Upper lobe of left lung (tissue), 6 donors: ENCODE data around the gene SPATA4. TPM values are rescaled to one million over a fixed set of nuclear protein-coding genes. Genes with fewer than 3 reads are reported as not detected.
A peak's percentile ranks its signal among the peaks of the same experiment; 100 is the strongest.

Experiments used
- ATAC-seq, 2 donors: fragments of 200-7000 bp; cut with Tn5 transposase; one replicate each; pipeline ENCODE4 v1.9.1; 2022; ENCODE audit warnings: mild to moderate bottlenecking in 2 of 2, moderate library complexity in 2 of 2; ENCODE audit not compliant: low FRiP score in 2 of 2
- DNase-seq, 2 donors: peaks; one replicate each; pipeline ENCODE4 v3.0.0-alpha.2; 2019 to 2020
- H3K27ac ChIP-seq, 4 donors: fragments of 200-600 bp; sonication (generic); one replicate each; pipeline ENCODE4 v1.5.1; 2016 to 2019
- H3K27me3 ChIP-seq, 4 donors: fragments of 200-600 bp; sonication (generic); one replicate each; pipeline ENCODE4 v1.5.1; 2017 to 2019
- H3K36me3 ChIP-seq, 4 donors: fragments of 200-600 bp; sonication (generic); one replicate each; pipeline ENCODE4 v1.5.1; 2016 to 2019
- H3K4me1 ChIP-seq, 4 donors: fragments of 200-600 bp; sonication (generic); one replicate each; pipeline ENCODE4 v1.5.1; 2018 to 2019
- H3K4me3 ChIP-seq, 4 donors: fragments of 200-600 bp; sonication (generic); one replicate each; pipeline ENCODE4 v1.5.1; 2017 to 2019; ENCODE audit warnings: mild to moderate bottlenecking in 2 of 4, moderate library complexity in 1 of 4
- H3K9me3 ChIP-seq, 4 donors: fragments of 200-600 bp; sonication (generic); one replicate each; pipeline ENCODE4 v1.5.1; 2018 to 2019
- EP300 ChIP-seq, 4 donors: sonication (generic); formaldehyde crosslinking; IDR thresholded peaks; one replicate each; pipeline ENCODE4 v1.5.1; 2017; ENCODE audit warnings: antibody characterized with exemption in 4 of 4, control low read depth in 2 of 4
- POLR2A ChIP-seq, 4 donors: fragments of 450-650 bp; IDR thresholded peaks; one replicate each; pipeline ENCODE4 v1.5.1; 2016 to 2017; ENCODE audit warnings: antibody characterized with exemption in 4 of 4, mild to moderate bottlenecking in 2 of 4
- POLR2AphosphoS5 ChIP-seq, 2 donors: sonication (generic); formaldehyde crosslinking; IDR thresholded peaks; one replicate each; pipeline ENCODE4 v1.5.1; 2017; ENCODE audit warnings: antibody characterized with exemption in 2 of 2
- WGBS, 2 donors: methylation state at CpG; one replicate each; pipeline ENCODE4 v1.1.5; 2017 to 2018; 5-methylcytosine and 5-hydroxymethylcytosine counted together
- total RNA-seq, 6 donors: library from RNA; depleted of rRNA in 4 of 6; stranded (reverse); fragments of >200 nt in 4 of 6; gene quantifications; one replicate each; pipeline versions ENCODE4 v1.1.0 to v1.2.1, GENCODE V29; 2016 to 2021
- TF ChIP-seq, protein P1 (sequence below), 6 experiments: fragments of 450-650 bp in 4 of 6; fragments of 200-600 bp in 2 of 6; sonication (generic) in 2 of 6; IDR thresholded peaks; one replicate each; pipeline ENCODE4 v1.5.1; 2016 to 2019; ENCODE audit warnings: antibody characterized with exemption in 6 of 6
- donor health status: DM: no; HTN: no; CAD: no; lungs with moderate emphysema.
- donor health status: DM: no; HTN: yes; CAD: no; lungs with severe emphysema.

The SPATA4 gene
- total RNA-seq, 6 donors from 2014 or later: 0.61 to 4.9 (median 0.91) TPM; not detected in 2

DNA sequence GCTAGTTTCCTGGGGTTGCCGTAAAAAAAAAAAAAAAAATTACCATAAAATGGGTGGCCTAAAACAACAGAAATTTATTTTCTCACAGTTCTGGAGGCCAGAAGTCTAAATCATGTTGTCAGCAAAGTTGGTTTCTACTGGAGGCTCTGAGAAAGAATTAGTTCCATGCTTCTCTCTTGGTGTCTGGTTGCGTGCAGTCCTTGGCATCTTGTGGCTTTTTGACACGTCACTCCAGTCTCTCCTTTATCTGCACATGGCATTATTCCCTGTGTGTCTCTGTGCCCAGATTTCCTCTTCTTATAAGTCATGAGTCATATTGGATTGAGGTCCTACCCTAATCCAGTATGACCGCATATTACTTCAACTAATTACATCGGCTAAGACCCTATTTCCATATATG lies 38.7 kb downstream of the SPATA4 start:
- WGBS, 2 donors: 91 to 95% methylated on average over 5 of the region's 5 CpGs
- no peaks in the 10 kb centered on the region for H3K9me3 ChIP-seq
- ATAC-seq (no peak), DNase-seq (no peak)
- H3K4me1 ChIP-seq: no peaks in the 10 kb centered on the region
- no peaks in the 10 kb centered on the region for H3K36me3 ChIP-seq
- H3K4me3 ChIP-seq: no peak overlapping the region
- no peaks in the 10 kb centered on the region for H3K27me3 ChIP-seq
- TF ChIP-seq POLR2AphosphoS5 (IDR thresholded peaks at IDR 0.05) (no peak), EP300 (IDR thresholded peaks at IDR 0.05) (no peak), POLR2A (IDR thresholded peaks at IDR 0.05) (no peak)
- TF ChIP-seq, protein P1, sequence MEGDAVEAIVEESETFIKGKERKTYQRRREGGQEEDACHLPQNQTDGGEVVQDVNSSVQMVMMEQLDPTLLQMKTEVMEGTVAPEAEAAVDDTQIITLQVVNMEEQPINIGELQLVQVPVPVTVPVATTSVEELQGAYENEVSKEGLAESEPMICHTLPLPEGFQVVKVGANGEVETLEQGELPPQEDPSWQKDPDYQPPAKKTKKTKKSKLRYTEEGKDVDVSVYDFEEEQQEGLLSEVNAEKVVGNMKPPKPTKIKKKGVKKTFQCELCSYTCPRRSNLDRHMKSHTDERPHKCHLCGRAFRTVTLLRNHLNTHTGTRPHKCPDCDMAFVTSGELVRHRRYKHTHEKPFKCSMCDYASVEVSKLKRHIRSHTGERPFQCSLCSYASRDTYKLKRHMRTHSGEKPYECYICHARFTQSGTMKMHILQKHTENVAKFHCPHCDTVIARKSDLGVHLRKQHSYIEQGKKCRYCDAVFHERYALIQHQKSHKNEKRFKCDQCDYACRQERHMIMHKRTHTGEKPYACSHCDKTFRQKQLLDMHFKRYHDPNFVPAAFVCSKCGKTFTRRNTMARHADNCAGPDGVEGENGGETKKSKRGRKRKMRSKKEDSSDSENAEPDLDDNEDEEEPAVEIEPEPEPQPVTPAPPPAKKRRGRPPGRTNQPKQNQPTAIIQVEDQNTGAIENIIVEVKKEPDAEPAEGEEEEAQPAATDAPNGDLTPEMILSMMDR (IDR thresholded peaks at IDR 0.05): no peak
- H3K27ac ChIP-seq: no peak overlapping the region

DNA sequence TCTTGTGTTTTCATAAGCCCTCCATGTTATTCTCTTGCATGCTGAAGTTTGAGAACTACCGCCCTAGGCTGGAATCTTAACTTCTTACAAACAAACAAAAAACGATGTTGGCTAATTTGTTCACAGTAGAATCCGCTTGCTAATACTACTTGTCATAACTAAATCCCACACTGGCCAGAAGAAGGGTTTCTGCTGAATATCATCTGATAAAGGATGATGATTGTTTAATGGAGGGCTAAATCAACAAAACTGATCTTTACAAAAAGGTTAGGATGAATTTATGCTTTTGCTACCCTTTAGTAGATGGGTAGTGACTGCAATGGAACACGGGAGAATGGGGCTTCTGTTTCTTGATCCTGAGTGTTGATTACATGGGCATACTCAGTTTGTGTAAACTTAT lies 42.3 kb downstream of the SPATA4 start:
- 85 to 87% methylated on average over 4 of the region's 4 CpGs for WGBS, 2 donors
- H3K36me3 ChIP-seq: no peaks in the 10 kb centered on the region
- no peak overlapping the region for H3K4me3 ChIP-seq
- DNase-seq (no peak), ATAC-seq (no peak)
- no peak overlapping the region for H3K27ac ChIP-seq
- H3K9me3 ChIP-seq: no peaks in the 10 kb centered on the region
- no peak for TF ChIP-seq EP300 (IDR thresholded peaks at IDR 0.05)
- no peak for TF ChIP-seq POLR2AphosphoS5 (IDR thresholded peaks at IDR 0.05)
- no peaks in the 10 kb centered on the region for H3K4me1 ChIP-seq
- H3K27me3 ChIP-seq: no peaks in the 10 kb centered on the region

GRCh38 chr4:176150704-176151103 lies 44.7 kb downstream of the SPATA4 start:
- Histone ChIP-seq H3K27me3 (no peaks in the 10 kb centered on the region), H3K4me3 (no peak overlapping the region), H3K4me1 (no peaks in the 10 kb centered on the region), H3K27ac (no peak overlapping the region), H3K36me3 (no peaks in the 10 kb centered on the region), H3K9me3 (no peaks in the 10 kb centered on the region)
- 79 to 85% methylated on average over 2 of the region's 2 CpGs for WGBS, 2 donors
- TF ChIP-seq POLR2AphosphoS5 (IDR thresholded peaks at IDR 0.05): no peak
- TF ChIP-seq EP300 (IDR thresholded peaks at IDR 0.05): no peak
- TF ChIP-seq, protein P1 (IDR thresholded peaks at IDR 0.05): no peak
- TF ChIP-seq POLR2A (IDR thresholded peaks at IDR 0.05): no peak
- no peak for ATAC-seq
- DNase-seq: no peak

- TF ChIP-seq POLR2A (IDR thresholded peaks at IDR 0.05): no peak
- TF ChIP-seq, protein P1 (IDR thresholded peaks at IDR 0.05): peak in 1 of 6 experiments; percentile 24
- no peak for ATAC-seq
- Histone ChIP-seq H3K27ac (no peak overlapping the region), H3K36me3 (no peaks in the 10 kb centered on the region), H3K4me1 (no peaks in the 10 kb centered on the region), H3K27me3 (no peaks in the 10 kb centered on the region), H3K9me3 (no peaks in the 10 kb centered on the region), H3K4me3 (no peak overlapping the region)
- no peak for DNase-seq
Measured at GRCh38 chr4:176150356-176150682, 45.1 kb downstream of the SPATA4 start.

GRCh38 chr4:176149680-176150355 lies 45.6 kb downstream of the SPATA4 start:
- ATAC-seq: no peak
- H3K4me3 ChIP-seq: no peak overlapping the region
- DNase-seq: no peak
- TF ChIP-seq, protein P1 (IDR thresholded peaks at IDR 0.05): no peak
- TF ChIP-seq POLR2A (IDR thresholded peaks at IDR 0.05) (no peak), EP300 (IDR thresholded peaks at IDR 0.05) (no peak), POLR2AphosphoS5 (IDR thresholded peaks at IDR 0.05) (no peak)
- no peak overlapping the region for H3K27ac ChIP-seq
- 72 to 77% methylated on average over 3 of the region's 3 CpGs for WGBS, 2 donors
- no peaks in the 10 kb centered on the region for H3K4me1 ChIP-seq
- no peaks in the 10 kb centered on the region for H3K36me3 ChIP-seq
- no peaks in the 10 kb centered on the region for H3K9me3 ChIP-seq
- no peaks in the 10 kb centered on the region for H3K27me3 ChIP-seq
